Right atrium auricular region (tissue), 2 donors: ENCODE results near the gene ADGRD1. TPM values are rescaled to one million over a fixed set of nuclear protein-coding genes. Genes with fewer than 3 reads are reported as not detected.
A peak's percentile ranks its signal among the peaks of the same experiment; 100 is the strongest.

Experiments
- DNase-seq: peaks from one replicate; pipeline ENCODE4 v3.0.0-alpha.2; 2019; ENCODE audit warnings: low spot score
- H3K27ac ChIP-seq, 2 donors: fragments of 200-600 bp; sonication (generic); 1 replicate in 1 of 2; 2 replicates in 1 of 2; pipeline ENCODE4 v1.5.1; 2016 to 2019
- H3K27me3 ChIP-seq, 2 donors: fragments of 200-600 bp; sonication (generic); one replicate each; pipeline versions ENCODE4 v1.5.1 to v1.6.0; 2017 to 2019
- H3K36me3 ChIP-seq: fragments of 200-600 bp; sonication (generic); one replicate; pipeline ENCODE4 v1.5.1; 2016
- H3K4me1 ChIP-seq, 2 donors: fragments of 200-600 bp; sonication (generic); one replicate each; pipeline versions ENCODE4 v1.5.1 to v1.6.0; 2017 to 2019
- H3K4me3 ChIP-seq, 2 donors: fragments of 200-600 bp; sonication (generic); 1 replicate in 1 of 2; 2 replicates in 1 of 2; pipeline ENCODE4 v1.5.1; 2017 to 2019; ENCODE audit warnings: mild to moderate bottlenecking in 1 of 2, moderate library complexity in 1 of 2
- H3K9me3 ChIP-seq, 2 donors: fragments of 200-600 bp; sonication (generic); one replicate each; pipeline ENCODE4 v1.5.1; 2019
- CTCF ChIP-seq, 2 donors: fragments of 200-600 bp; sonication (generic); IDR thresholded peaks; one replicate each; pipeline ENCODE4 v1.5.1; 2019; ENCODE audit warnings: antibody characterized with exemption in 2 of 2
- total RNA-seq, 2 donors: library from RNA; depleted of rRNA; stranded (reverse); fragments of >200 nt; gene quantifications; one replicate each; pipeline ENCODE4 v1.1.0, GENCODE V29; 2016

The ADGRD1 gene
- total RNA-seq, 2 donors from 2014 or later: 120 to 168 TPM

GRCh38 chr12:131049549-131050339 is 96.0 kb downstream of the ADGRD1 start:
- Histone ChIP-seq H3K9me3 (no peaks in the 10 kb centered on the region), H3K4me1 (peaks cover 0 to 45% of the 10 kb centered on the region in 2 donors), H3K27me3 (no peaks in the 10 kb centered on the region), H3K36me3 (peaks cover 22% of the 10 kb centered on the region), H3K4me3 (no peak overlapping the region), H3K27ac (peak overlapping the region; percentile 57 to 81)
- DNase-seq: no peak
- no peak for TF ChIP-seq CTCF (IDR thresholded peaks at IDR 0.05)

- peaks cover 0 to 46% of the 10 kb centered on the region in 2 donors for H3K4me1 ChIP-seq
- no peak overlapping the region for H3K4me3 ChIP-seq
- peak overlapping the region; percentile 57 to 81 for H3K27ac ChIP-seq
- no peaks in the 10 kb centered on the region for H3K27me3 ChIP-seq
- no peak for DNase-seq
- TF ChIP-seq CTCF (IDR thresholded peaks at IDR 0.05): no peak
- peaks cover 14% of the 10 kb centered on the region for H3K36me3 ChIP-seq
- H3K9me3 ChIP-seq: no peaks in the 10 kb centered on the region
These were observed 96.9 kb downstream of the ADGRD1 start for GRCh38 chr12:131050463-131051154.

- Histone ChIP-seq H3K27me3 (no peaks in the 10 kb centered on the region), H3K36me3 (peaks cover 13% of the 10 kb centered on the region), H3K9me3 (no peaks in the 10 kb centered on the region), H3K4me3 (no peak overlapping the region), H3K4me1 (peaks cover 0 to 46% of the 10 kb centered on the region in 2 donors), H3K27ac (peak overlapping the region in 1 of 2 donors; percentile 81)
- DNase-seq: no peak
- no peak for TF ChIP-seq CTCF (IDR thresholded peaks at IDR 0.05)
These were observed 97.4 kb downstream of the ADGRD1 start for GRCh38 chr12:131051155-131051473.

GRCh38 chr12:131052063-131052781 is 98.5 kb downstream of the ADGRD1 start:
- H3K27me3 ChIP-seq: no peaks in the 10 kb centered on the region
- H3K4me3 ChIP-seq: no peak overlapping the region
- no peak overlapping the region for H3K27ac ChIP-seq
- TF ChIP-seq CTCF (IDR thresholded peaks at IDR 0.05): no peak
- H3K9me3 ChIP-seq: no peaks in the 10 kb centered on the region
- H3K36me3 ChIP-seq: peaks cover 13% of the 10 kb centered on the region
- DNase-seq: no peak
- H3K4me1 ChIP-seq: peaks cover 0 to 43% of the 10 kb centered on the region in 2 donors

- Histone ChIP-seq H3K4me3 (no peak overlapping the region), H3K36me3 (peaks cover 13% of the 10 kb centered on the region), H3K27ac (no peak overlapping the region), H3K9me3 (no peaks in the 10 kb centered on the region), H3K4me1 (peaks cover 0 to 41% of the 10 kb centered on the region in 2 donors), H3K27me3 (no peaks in the 10 kb centered on the region)
- DNase-seq: no peak
- no peak for TF ChIP-seq CTCF (IDR thresholded peaks at IDR 0.05)
These were observed 99.2 kb downstream of the ADGRD1 start for GRCh38 chr12:131052929-131053328.
